ENCODE measurements around the gene GJA10.

GRCh38 chr6:89925826-89926225, 31.6 kb downstream of the GJA10 start:
- TF ChIP-seq CTCF (IDR thresholded peaks at IDR 0.05; ENCODE audit: insufficient read depth, low read length), result no peak
- no peak for TF ChIP-seq GABPA (IDR thresholded peaks at IDR 0.05; ENCODE audit: low read depth)
- TF ChIP-seq SPI1 (IDR thresholded peaks at IDR 0.05; ENCODE audit: borderline replicate concordance, low read depth), result no peak
- TF ChIP-seq POLR2AphosphoS5 (IDR thresholded peaks at IDR 0.05; ENCODE audit: low read depth), result no peak
- no peak for TF ChIP-seq REST (IDR thresholded peaks at IDR 0.05; ENCODE audit: insufficient replicate concordance, low read depth)

Data from HL-60 (cell line).